HCT116 (cell line): Measurements from ENCODE around the gene ZDHHC23. TPM values are rescaled to one million over a fixed set of nuclear protein-coding genes. Genes with fewer than 3 reads are reported as not detected.
A peak's percentile ranks its signal among the peaks of the same experiment; 100 is the strongest.

Experiments used
- ATAC-seq: fragments of 200-7000 bp; cut with Tn5 transposase; 2 replicates; pipeline ENCODE4 v1.9.1; 2020; ENCODE audit warnings: mild to moderate bottlenecking, moderate library complexity
- BruUV-seq: library from RNA; stranded (reverse); fragments of 400-500 nt; replicated peaks from 2 replicates; lab custom pipeline; 2021; lab: Mats Ljungman, UMichigan
- CTCF ChIA-PET: fragments of 300-600 bp; sonication (Branson Sonifier 250); formaldehyde crosslinking; loops from one replicate; lab custom pipeline; 2021; ENCODE audit warnings: antibody characterized with exemption; lab: Charles Lee
- POLR2A ChIA-PET: fragments of 300-600, 350-600 bp; sonication (Branson Sonifier 250); formaldehyde crosslinking; loops from one replicate; lab custom pipeline; 2021; ENCODE audit warnings: antibody characterized with exemption; lab: Charles Lee
- RAD21 ChIA-PET, 2 experiments: fragments of 300-600 bp; sonication (Branson Sonifier 250); formaldehyde crosslinking; loops; one replicate each; lab custom pipeline; 2023; ENCODE audit warnings: low total read pairs in 2 of 2; ENCODE audit not compliant: uncharacterized antibody in 2 of 2, unreplicated experiment in 2 of 2, low non-redundant PET in 1 of 2; lab: Charles Lee
- DNase-seq: peaks from one replicate; pipeline ENCODE4 v3.0.0-alpha.2; 2010; ENCODE audit warnings: low read depth, low spot score
- H2AFZ ChIP-seq: fragments of 200-600 bp; shearing (Covaris generic), sonication (generic); 2 replicates; pipeline ENCODE4 v1.6.1; 2017; ENCODE audit warnings: low read depth, mixed run types, mixed read lengths, antibody characterized with exemption, low read length; ENCODE audit not compliant: poor library complexity, severe bottlenecking
- H3K27ac ChIP-seq: 2 replicates; pipeline ENCODE4 v1.5.1; 2012; ENCODE audit warnings: low read depth, low read length
- H3K27me3 ChIP-seq: fragments of 200-600 bp; sonication (generic); 2 replicates; pipeline ENCODE4 v1.6.1; 2016; ENCODE audit warnings: mixed run types, low read length, mixed read lengths; ENCODE audit not compliant: insufficient read depth
- H3K36me3 ChIP-seq, 2 experiments: fragments of 200-500 bp in 1 of 2; fragments of 200-600 bp in 1 of 2; sonication (Bioruptor generic) in 1 of 2; sonication (generic) in 1 of 2; 2 replicates each; pipeline versions ENCODE4 v1.5.1 to v1.6.1; 2014 to 2016; ENCODE audit warnings: low read length in 2 of 2, inconsistent platforms in 1 of 2, mixed read lengths in 1 of 2, mixed run types in 1 of 2; ENCODE audit not compliant: insufficient read depth in 2 of 2, control insufficient read depth in 1 of 2
- H3K4me1 ChIP-seq, 2 experiments: fragments of 200-600 bp in 1 of 2; sonication (generic) in 1 of 2; 2 replicates each; pipeline versions ENCODE4 v1.5.1 to v1.6.1; 2012 to 2017; ENCODE audit warnings: low read length in 2 of 2, inconsistent platforms in 1 of 2, mild to moderate bottlenecking in 1 of 2, mixed read lengths in 1 of 2, mixed run types in 1 of 2, moderate library complexity in 1 of 2; ENCODE audit not compliant: insufficient read depth in 2 of 2, control insufficient read depth in 1 of 2
- H3K4me2 ChIP-seq: fragments of 200-600 bp; sonication (generic); 2 replicates; pipeline ENCODE4 v1.6.1; 2017; ENCODE audit warnings: mixed run types, low read length, mixed read lengths
- H3K4me3 ChIP-seq, 2 experiments: fragments of 200-600 bp in 1 of 2; sonication (generic) in 1 of 2; replicated peaks in 1 of 2; 2 replicates each; pipeline ENCODE4 v1.5.1; 2011 to 2016; ENCODE audit warnings: low read length in 2 of 2, control low read depth in 1 of 2, low read depth in 1 of 2, mild to moderate bottlenecking in 1 of 2, mixed read lengths in 1 of 2, mixed run types in 1 of 2
- H3K79me2 ChIP-seq: fragments of 200-600 bp; sonication (generic); 2 replicates; pipeline ENCODE4 v1.6.1; 2017; ENCODE audit warnings: mild to moderate bottlenecking, mixed run types, low read length, moderate library complexity, mixed read lengths; ENCODE audit not compliant: insufficient read depth
- H3K9ac ChIP-seq: fragments of 200-600 bp; sonication (generic); 2 replicates; pipeline ENCODE4 v1.6.1; 2016; ENCODE audit warnings: low read length, mixed read lengths
- H3K9me2 ChIP-seq: fragments of 200-600 bp; sonication (generic), shearing (Covaris generic); 2 replicates; pipeline ENCODE4 v1.6.1; 2017; ENCODE audit warnings: mixed run types, mild to moderate bottlenecking, moderate library complexity; ENCODE audit not compliant: insufficient read depth
- H3K9me3 ChIP-seq, 2 experiments: fragments of 200-500 bp in 1 of 2; fragments of 200-600 bp in 1 of 2; sonication (Bioruptor generic) in 1 of 2; sonication (generic) in 1 of 2; 2 replicates each; pipeline ENCODE4 v1.6.1; 2014 to 2017; ENCODE audit warnings: low read length in 2 of 2, mixed read lengths in 2 of 2, inconsistent platforms in 1 of 2, low read depth in 1 of 2, mild to moderate bottlenecking in 1 of 2, mixed run types in 1 of 2, moderate library complexity in 1 of 2; ENCODE audit not compliant: control insufficient read depth in 1 of 2, insufficient read depth in 1 of 2
- H4K20me1 ChIP-seq: fragments of 200-600 bp; sonication (generic), shearing (Covaris generic); 2 replicates; pipeline ENCODE4 v1.6.1; 2017; ENCODE audit warnings: mixed run types, mild to moderate bottlenecking, moderate library complexity; ENCODE audit not compliant: insufficient read depth
- CTCF ChIP-seq, 3 experiments: fragments of 200-600 bp in 1 of 3; sonication (generic) in 1 of 3; IDR thresholded peaks in 2 of 3; conservative IDR thresholded peaks in 1 of 3; 2 replicates each; pipeline ENCODE4 v1.5.1; 2012 to 2017; ENCODE audit warnings: low read depth in 2 of 3, low read length in 2 of 3, antibody characterized with exemption in 1 of 3, borderline replicate concordance in 1 of 3, control low read depth in 1 of 3, mild to moderate bottlenecking in 1 of 3, mixed read lengths in 1 of 3, mixed run types in 1 of 3, moderate library complexity in 1 of 3; ENCODE audit not compliant: insufficient read depth in 1 of 3
- ELF1 ChIP-seq: IDR thresholded peaks from 2 replicates; pipeline ENCODE4 v1.6.1; 2012; ENCODE audit warnings: low read depth, borderline replicate concordance
- EZH2phosphoT487 ChIP-seq: fragments of 200-600 bp; IDR thresholded peaks from 2 replicates; pipeline ENCODE4 v1.6.1; 2018; ENCODE audit warnings: antibody characterized with exemption, borderline replicate concordance
- POLR2A ChIP-seq: IDR thresholded peaks from 2 replicates; pipeline ENCODE4 v1.7.0; 2011; ENCODE audit warnings: borderline replicate concordance; ENCODE audit not compliant: insufficient read depth, insufficient read length; ENCODE audit errors: extremely low read depth
- POLR2AphosphoS5 ChIP-seq: IDR thresholded peaks from 2 replicates; pipeline ENCODE4 v1.6.1; 2011; ENCODE audit warnings: mild to moderate bottlenecking, low read depth, low read length, moderate library complexity
- intact Hi-C: fragments of 100-400 bp; cut with micrococcal nuclease; formaldehyde crosslinking; loops from 2 replicates; pipeline ENCODE4 v1.10.0; 2022
- total RNA-seq: library from RNA; stranded (reverse); gene quantifications from one replicate; pipeline ENCODE4 v1.2.1, GENCODE V29; 2021; ENCODE audit not compliant: unreplicated experiment

Gene ZDHHC23
- total RNA-seq, 1 experiment from 2014 or later = 22.8 TPM

GRCh38 chr3:113966172-113966571 is 18.4 kb downstream of the ZDHHC23 start:
- no peaks in the 10 kb centered on the region for H3K27me3 ChIP-seq
- H3K4me2 ChIP-seq = no peak overlapping the region
- no peaks in the 10 kb centered on the region for H3K79me2 ChIP-seq
- no peaks in the 10 kb centered on the region; a peak in 1 of 4 replicates for H3K36me3 ChIP-seq
- H3K9me2 ChIP-seq = no peaks in the 10 kb centered on the region
- no peaks in the 10 kb centered on the region for H4K20me1 ChIP-seq
- TF ChIP-seq CTCF (IDR thresholded peaks at IDR 0.05 in 2 of 3, conservative IDR thresholded peaks at IDR 0.05 in 1 of 3; ENCODE audit: borderline replicate concordance in 1 of 3, insufficient read depth in 1 of 3, low read depth in 2 of 3, low read length in 2 of 3) (peak in 2 of 3 experiments; percentile 41 to 49; a peak in 4 of 6 replicates), EZH2phosphoT487 (no peak)
- H2AFZ ChIP-seq = no peak overlapping the region
- H3K4me1 ChIP-seq = no peaks in the 10 kb centered on the region
- BruUV-seq = no TSS peak
- ChIA-PET CTCF (no interaction called here), POLR2A (no interaction called here), RAD21 (no interaction called here)
- DNase-seq (no peak), ATAC-seq (peak; percentile 88)
- no peak overlapping the region for H3K9ac ChIP-seq
- H3K27ac ChIP-seq = no peak overlapping the region
- H3K4me3 ChIP-seq = no peak overlapping the region
- intact Hi-C loops = no loop called here
- H3K9me3 ChIP-seq = no peaks in the 10 kb centered on the region

DNA sequence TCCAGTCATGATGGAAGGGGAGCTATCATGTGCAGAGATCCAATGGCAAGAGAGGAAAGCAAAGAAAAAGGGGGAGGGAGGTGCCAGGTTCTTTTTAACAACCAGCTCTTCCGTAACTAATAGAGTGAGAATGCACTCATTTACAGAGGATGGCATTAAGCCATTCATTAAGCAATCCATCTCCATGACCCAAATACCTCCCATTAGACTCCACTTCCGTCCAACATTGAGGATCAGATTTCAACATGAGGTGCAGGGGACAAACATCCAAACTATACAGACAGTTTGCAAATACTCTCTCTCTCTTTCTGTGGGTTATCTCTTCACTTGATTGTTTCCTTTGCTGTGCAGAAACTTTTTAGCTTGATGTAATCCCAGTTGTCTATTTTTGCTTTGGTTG is 21.2 kb downstream of the ZDHHC23 start:
- Histone ChIP-seq H3K4me1 (no peaks in the 10 kb centered on the region), H3K27ac (no peak overlapping the region), H3K4me2 (no peak overlapping the region), H4K20me1 (no peaks in the 10 kb centered on the region), H3K9me2 (no peaks in the 10 kb centered on the region), H3K36me3 (no peaks in the 10 kb centered on the region), H3K4me3 (no peak overlapping the region), H3K79me2 (no peaks in the 10 kb centered on the region), H3K9me3 (no peaks in the 10 kb centered on the region; a peak in 1 of 4 replicates), H3K9ac (no peak overlapping the region), H2AFZ (no peak overlapping the region), H3K27me3 (no peaks in the 10 kb centered on the region)
- intact Hi-C loops = no loop called here
- RAD21 ChIA-PET = no interaction called here
- DNase-seq = no peak
- no peak for TF ChIP-seq ELF1
- no peak for TF ChIP-seq POLR2AphosphoS5
- TF ChIP-seq CTCF (IDR thresholded peaks at IDR 0.05 in 2 of 3, conservative IDR thresholded peaks at IDR 0.05 in 1 of 3; ENCODE audit: borderline replicate concordance in 1 of 3, insufficient read depth in 1 of 3, low read depth in 2 of 3, low read length in 2 of 3) = no peak
- no peak for TF ChIP-seq POLR2A
- POLR2A ChIA-PET = no interaction called here
- CTCF ChIA-PET = no interaction called here
- ATAC-seq = no peak
- no TSS peak for BruUV-seq
